Gastrocnemius medialis (tissue), 4 donors: ENCODE measurements around the gene KCNT1. TPM values are rescaled to one million over a fixed set of nuclear protein-coding genes. Genes with fewer than 3 reads are reported as not detected.

Experiments used
- ATAC-seq, 2 donors: fragments of 150-250 bp; one replicate each; pipeline ENCODE4 v1.9.1; 2016
- DNase-seq, 2 donors: peaks; one replicate each; pipeline ENCODE4 v3.0.0-alpha.2; 2019
- H3K27ac ChIP-seq, 4 donors: fragments of 200-600 bp; sonication (generic); 1 replicate in 1 of 4; 2 replicates in 3 of 4; pipeline ENCODE4 v1.5.1; 2016 to 2018; ENCODE audit warnings: mild to moderate bottlenecking in 2 of 4, moderate library complexity in 1 of 4
- H3K27me3 ChIP-seq, 3 donors: fragments of 200-600 bp; sonication (generic) in 2 of 3; 1 replicate in 1 of 3; 2 replicates in 2 of 3; pipeline versions ENCODE4 v1.5.1 to v1.6.0; 2016 to 2019; ENCODE audit warnings: mild to moderate bottlenecking in 1 of 3, moderate library complexity in 1 of 3
- H3K36me3 ChIP-seq, 2 donors: fragments of 200-600 bp; sonication (generic) in 1 of 2; one replicate each; pipeline ENCODE4 v1.5.1; 2017 to 2018
- H3K4me1 ChIP-seq, 2 donors: fragments of 200-600 bp; sonication (generic) in 1 of 2; one replicate each; pipeline ENCODE4 v1.5.1; 2016 to 2017; ENCODE audit warnings: mild to moderate bottlenecking in 2 of 2
- H3K4me3 ChIP-seq, 4 donors: fragments of 200-600 bp; sonication (generic) in 3 of 4; 1 replicate in 1 of 4; 2 replicates in 3 of 4; pipeline ENCODE4 v1.5.1; 2016 to 2019; ENCODE audit warnings: mild to moderate bottlenecking in 2 of 4
- H3K9me3 ChIP-seq, 3 donors: fragments of 200-600 bp; sonication (generic) in 2 of 3; 1 replicate in 1 of 3; 2 replicates in 2 of 3; pipeline ENCODE4 v1.5.1; 2016 to 2019
- POLR2A ChIP-seq, 2 donors: fragments of 450-650 bp; IDR thresholded peaks; one replicate each; pipeline ENCODE4 v1.6.1; 2017; ENCODE audit warnings: antibody characterized with exemption in 2 of 2, mild to moderate bottlenecking in 2 of 2, moderate library complexity in 2 of 2
- in situ Hi-C, 4 donors: fragments of 200-750 bp; cut with MboI; loops; one replicate each; pipeline versions ENCODE4 v1.15.0 to v1.8.0; 2017; ENCODE audit warnings: low sequenced_read_pairs in 4 of 4
- intact Hi-C: fragments of 100-400 bp; cut with DNase I; formaldehyde crosslinking; loops from one replicate; pipeline ENCODE4 v1.15.1; 2023; ENCODE audit warnings: low total_unique reads
- total RNA-seq, 4 donors: library from RNA; depleted of rRNA; stranded (reverse); fragments of >200 nt; gene quantifications; one replicate each; pipeline versions ENCODE4 v1.1.0 to v1.2.3, GENCODE V29; 2016
- TF ChIP-seq, protein P1 (sequence below), 5 experiments: fragments of 450-650 bp in 3 of 5; fragments of 200-600 bp in 2 of 5; sonication (generic) in 2 of 5; IDR thresholded peaks in 4 of 5; conservative IDR thresholded peaks in 1 of 5; 1 replicate in 4 of 5; 2 replicates in 1 of 5; pipeline ENCODE4 v1.5.1; 2016 to 2019; ENCODE audit warnings: antibody characterized with exemption in 5 of 5, mild to moderate bottlenecking in 3 of 5, moderate library complexity in 3 of 5

KCNT1 gene
- total RNA-seq, 4 donors from 2014 or later = 2.3 to 8.7 (median 5.3) TPM

DNA sequence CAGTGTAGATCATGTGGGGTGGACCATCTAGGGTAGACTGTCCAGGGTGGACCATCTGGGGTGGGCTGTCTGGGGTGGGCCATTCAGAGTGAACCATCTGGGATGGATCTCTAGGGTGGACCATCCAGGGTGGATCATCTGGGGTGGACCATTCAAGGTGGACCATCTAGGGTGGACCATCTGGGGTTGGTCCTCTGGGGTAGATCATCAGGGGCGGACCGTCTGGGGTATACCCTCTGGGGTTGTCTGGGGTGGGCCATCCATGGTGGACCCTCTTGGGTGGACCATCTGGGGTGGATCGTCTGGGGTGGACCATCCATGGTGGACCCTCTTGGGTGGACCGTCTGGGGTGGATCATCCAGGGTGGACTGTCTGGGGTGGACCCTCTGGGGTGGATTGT is 64.3 kb downstream of the KCNT1 start:
- Histone ChIP-seq H3K27ac (no peak overlapping the region), H3K27me3 (no peaks in the 10 kb centered on the region), H3K9me3 (no peaks in the 10 kb centered on the region), H3K36me3 (no peaks in the 10 kb centered on the region), H3K4me1 (no peaks in the 10 kb centered on the region), H3K4me3 (no peak overlapping the region)
- DNase-seq (no peak), ATAC-seq (no peak)
- in situ Hi-C loops = no loop called here
- TF ChIP-seq, protein P1, sequence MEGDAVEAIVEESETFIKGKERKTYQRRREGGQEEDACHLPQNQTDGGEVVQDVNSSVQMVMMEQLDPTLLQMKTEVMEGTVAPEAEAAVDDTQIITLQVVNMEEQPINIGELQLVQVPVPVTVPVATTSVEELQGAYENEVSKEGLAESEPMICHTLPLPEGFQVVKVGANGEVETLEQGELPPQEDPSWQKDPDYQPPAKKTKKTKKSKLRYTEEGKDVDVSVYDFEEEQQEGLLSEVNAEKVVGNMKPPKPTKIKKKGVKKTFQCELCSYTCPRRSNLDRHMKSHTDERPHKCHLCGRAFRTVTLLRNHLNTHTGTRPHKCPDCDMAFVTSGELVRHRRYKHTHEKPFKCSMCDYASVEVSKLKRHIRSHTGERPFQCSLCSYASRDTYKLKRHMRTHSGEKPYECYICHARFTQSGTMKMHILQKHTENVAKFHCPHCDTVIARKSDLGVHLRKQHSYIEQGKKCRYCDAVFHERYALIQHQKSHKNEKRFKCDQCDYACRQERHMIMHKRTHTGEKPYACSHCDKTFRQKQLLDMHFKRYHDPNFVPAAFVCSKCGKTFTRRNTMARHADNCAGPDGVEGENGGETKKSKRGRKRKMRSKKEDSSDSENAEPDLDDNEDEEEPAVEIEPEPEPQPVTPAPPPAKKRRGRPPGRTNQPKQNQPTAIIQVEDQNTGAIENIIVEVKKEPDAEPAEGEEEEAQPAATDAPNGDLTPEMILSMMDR (IDR thresholded peaks at IDR 0.05 in 4 of 5, conservative IDR thresholded peaks at IDR 0.05 in 1 of 5) = no peak
- no peak for TF ChIP-seq POLR2A (IDR thresholded peaks at IDR 0.05)
- intact Hi-C loops = no loop called here

DNA sequence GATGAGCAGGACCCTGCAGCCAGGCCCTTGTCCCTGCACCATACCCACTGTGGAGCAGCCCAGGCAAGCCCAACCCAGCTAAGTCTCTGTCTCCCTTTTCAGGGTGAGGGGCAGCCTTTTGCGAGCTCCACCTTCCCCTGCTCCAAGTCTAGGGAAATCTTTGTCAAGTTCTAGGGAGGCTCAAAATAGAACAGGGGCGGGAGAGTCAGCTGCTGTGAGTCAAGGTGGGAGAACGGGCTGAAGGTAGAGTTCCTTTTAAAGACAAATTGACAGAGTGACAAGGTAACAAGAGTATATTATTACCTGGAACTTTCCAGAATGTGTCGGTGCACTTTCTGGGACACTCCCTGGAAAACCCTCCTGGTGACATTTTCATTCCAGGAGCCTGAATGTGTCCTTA is 64.7 kb downstream of the KCNT1 start:
- no peak for DNase-seq
- Histone ChIP-seq H3K27ac (no peak overlapping the region), H3K9me3 (no peaks in the 10 kb centered on the region), H3K36me3 (no peaks in the 10 kb centered on the region), H3K4me1 (no peaks in the 10 kb centered on the region), H3K4me3 (no peak overlapping the region), H3K27me3 (no peaks in the 10 kb centered on the region)
- TF ChIP-seq, protein P1 (IDR thresholded peaks at IDR 0.05 in 4 of 5, conservative IDR thresholded peaks at IDR 0.05 in 1 of 5) = no peak
- TF ChIP-seq POLR2A (IDR thresholded peaks at IDR 0.05) = no peak
- no peak for ATAC-seq
- intact Hi-C loops (no loop called here), in situ Hi-C loops (no loop called here)

DNA sequence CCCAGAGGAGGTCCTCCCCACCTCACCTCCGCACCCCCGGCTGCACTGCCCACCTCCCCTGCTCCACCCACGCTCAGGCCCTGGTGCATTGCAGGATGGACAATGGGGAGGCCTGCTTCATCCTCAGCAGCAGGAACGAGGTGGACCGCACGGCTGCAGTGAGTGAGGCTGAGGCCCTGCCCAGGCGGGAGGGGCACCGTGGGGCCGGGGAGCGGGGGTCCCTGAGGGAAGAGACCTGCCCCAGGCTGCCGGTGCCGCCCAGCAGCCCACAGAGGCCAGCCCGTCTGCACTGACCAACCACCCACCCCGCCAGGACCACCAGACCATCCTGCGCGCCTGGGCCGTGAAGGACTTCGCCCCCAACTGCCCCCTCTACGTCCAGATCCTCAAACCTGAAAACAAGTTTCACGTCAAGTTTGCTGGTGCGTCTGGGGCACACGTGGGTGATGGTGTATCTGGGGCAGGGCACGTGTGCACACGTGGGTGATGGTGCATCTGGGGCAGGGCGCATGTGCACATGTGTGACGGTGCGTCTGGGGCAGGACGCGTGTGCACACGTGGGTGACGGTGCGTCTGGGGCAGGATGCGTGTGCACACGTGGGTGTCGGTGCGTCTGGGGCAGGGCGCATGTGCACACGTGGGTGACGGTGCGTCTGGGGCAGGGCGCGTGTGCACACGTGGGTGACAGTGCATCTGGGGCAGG is 66.7 kb downstream of the KCNT1 start:
- ATAC-seq (no peak), DNase-seq (no peak)
- Histone ChIP-seq H3K36me3 (no peaks in the 10 kb centered on the region), H3K4me1 (no peaks in the 10 kb centered on the region), H3K9me3 (no peaks in the 10 kb centered on the region), H3K27me3 (no peaks in the 10 kb centered on the region), H3K27ac (no peak overlapping the region), H3K4me3 (no peak overlapping the region)
- intact Hi-C loops (no loop called here), in situ Hi-C loops (no loop called here)
- no peak for TF ChIP-seq POLR2A (IDR thresholded peaks at IDR 0.05)
- TF ChIP-seq, protein P1 (IDR thresholded peaks at IDR 0.05 in 4 of 5, conservative IDR thresholded peaks at IDR 0.05 in 1 of 5) = no peak

DNA sequence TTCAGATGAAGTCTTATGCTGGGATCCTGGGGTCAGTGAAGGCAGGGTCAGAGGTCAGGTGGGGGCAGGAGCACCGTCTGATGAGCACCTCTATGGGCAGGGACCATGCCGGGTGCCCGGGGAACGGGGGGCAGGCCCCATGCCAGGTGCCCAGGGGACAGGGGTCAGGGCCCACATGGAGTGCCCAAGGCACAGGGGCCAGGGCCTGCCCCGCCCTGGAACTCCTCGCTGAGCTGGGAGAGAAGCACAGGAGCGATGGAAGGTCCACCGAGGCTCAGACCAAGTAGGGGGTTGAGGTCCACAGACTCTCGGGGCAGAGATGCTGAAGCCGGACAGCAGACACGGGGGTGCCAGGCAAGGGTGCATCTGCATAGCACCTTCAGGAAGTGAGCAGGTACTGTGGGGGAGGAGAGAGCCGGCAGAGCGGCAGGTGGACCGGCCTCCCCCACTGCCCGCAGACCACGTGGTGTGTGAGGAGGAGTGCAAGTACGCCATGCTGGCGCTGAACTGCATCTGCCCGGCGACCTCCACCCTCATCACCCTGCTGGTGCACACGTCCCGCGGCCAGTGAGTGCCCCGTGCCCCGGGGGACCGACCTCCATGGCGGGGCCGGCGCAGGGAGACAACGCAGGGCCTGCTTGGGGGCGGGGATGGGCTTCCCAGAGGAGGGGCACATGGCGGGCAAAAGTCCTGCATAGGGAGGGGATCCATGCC is 67.7 kb downstream of the KCNT1 start:
- Histone ChIP-seq H3K27me3 (no peaks in the 10 kb centered on the region), H3K36me3 (no peaks in the 10 kb centered on the region), H3K9me3 (no peaks in the 10 kb centered on the region), H3K4me1 (no peaks in the 10 kb centered on the region), H3K4me3 (no peak overlapping the region), H3K27ac (no peak overlapping the region)
- intact Hi-C loops = no loop called here
- ATAC-seq (no peak), DNase-seq (no peak)
- no peak for TF ChIP-seq POLR2A (IDR thresholded peaks at IDR 0.05)
- TF ChIP-seq, protein P1 (IDR thresholded peaks at IDR 0.05 in 4 of 5, conservative IDR thresholded peaks at IDR 0.05 in 1 of 5) = no peak
- in situ Hi-C loops = no loop called here
